ENCODE data around the gene CTAGE9.

CTAGE9 gene

GRCh38 chr6:131660195-131660594, 50.6 kb downstream of the CTAGE9 start:
- DNase-seq, result no peak
